ENCODE measurements around the gene FANCI. TPM values are rescaled to one million over a fixed set of nuclear protein-coding genes. Genes with fewer than 3 reads are reported as not detected.

FANCI gene
- total RNA-seq, 3 donors from 2014 or later: 7.6 to 9.9 (median 7.9) TPM

DNA sequence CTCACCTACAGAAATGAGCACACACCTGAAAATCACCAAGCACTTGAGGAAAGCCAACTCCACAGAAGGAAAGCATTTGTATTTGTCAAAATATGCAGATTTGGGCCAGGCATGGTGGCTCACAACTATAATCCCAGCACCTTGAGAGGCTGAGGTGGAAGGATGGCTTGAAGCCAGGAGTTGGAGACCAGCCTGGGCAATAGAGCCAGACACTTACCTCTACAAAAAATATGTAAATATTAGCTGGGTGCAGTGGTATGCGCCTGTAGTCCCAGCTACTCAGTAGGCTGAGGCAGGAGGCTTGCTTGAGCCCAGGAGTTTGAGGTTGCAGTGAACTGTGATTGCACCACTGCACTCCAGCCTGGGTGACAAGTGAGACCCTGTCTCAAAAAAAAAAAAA, 34.7 kb upstream of the FANCI start:
- intact Hi-C loops (cut with DNase I; ENCODE audit: low total_unique reads): no loop called here
- Histone ChIP-seq H3K27ac (no peak overlapping the region), H3K4me1 (no peaks in the 10 kb centered on the region), H3K36me3 (no peaks in the 10 kb centered on the region), H3K27me3 (no peaks in the 10 kb centered on the region), H3K9me3 (no peaks in the 10 kb centered on the region), H3K4me3 (no peak overlapping the region)
- DNase-seq (ENCODE audit: low spot score in 2 of 2): no peak
- no peak for TF ChIP-seq POLR2AphosphoS5 (IDR thresholded peaks at IDR 0.05)
- no peak for TF ChIP-seq CTCF (IDR thresholded peaks at IDR 0.05)
- no peak for TF ChIP-seq POLR2A (IDR thresholded peaks at IDR 0.05)

DNA sequence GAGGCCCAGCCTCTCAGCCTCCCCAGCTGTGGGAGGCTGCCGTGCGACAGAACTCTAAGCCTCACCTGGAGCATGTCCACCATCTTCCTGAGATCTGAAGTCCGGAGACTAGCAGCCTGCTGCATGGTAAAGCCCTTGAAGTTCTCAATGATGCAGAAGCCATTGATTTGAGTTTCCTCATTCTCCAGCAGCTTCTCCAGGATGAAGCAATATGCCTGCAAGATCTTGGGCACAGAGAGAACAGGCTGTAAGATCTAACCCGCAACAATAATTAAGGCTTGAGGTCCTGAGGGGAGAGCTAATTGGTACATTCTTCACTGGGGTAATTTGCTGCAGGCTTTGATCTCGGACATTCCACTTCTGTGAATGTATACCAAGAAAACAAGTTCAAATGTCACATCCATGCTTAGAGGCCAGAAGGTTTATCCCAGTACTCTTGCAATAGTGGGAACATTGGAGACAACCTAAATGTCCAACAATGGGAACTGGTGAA, 32.1 kb upstream of the FANCI start:
- intact Hi-C loops (cut with DNase I; ENCODE audit: low total_unique reads): no loop called here
- no peak overlapping the region for H3K4me3 ChIP-seq
- no peak for DNase-seq (ENCODE audit: low spot score in 2 of 2)
- H3K27ac ChIP-seq: no peak overlapping the region
- H3K27me3 ChIP-seq: no peaks in the 10 kb centered on the region
- H3K4me1 ChIP-seq: no peaks in the 10 kb centered on the region
- no peaks in the 10 kb centered on the region for H3K36me3 ChIP-seq
- no peak for TF ChIP-seq CTCF (IDR thresholded peaks at IDR 0.05)
- H3K9me3 ChIP-seq: no peaks in the 10 kb centered on the region

- Histone ChIP-seq H3K27ac (no peak overlapping the region), H3K4me3 (no peak overlapping the region), H3K4me1 (no peaks in the 10 kb centered on the region), H3K27me3 (no peaks in the 10 kb centered on the region), H3K36me3 (no peaks in the 10 kb centered on the region), H3K9me3 (no peaks in the 10 kb centered on the region)
- intact Hi-C loops (cut with DNase I; ENCODE audit: low total_unique reads): no loop called here
- DNase-seq (ENCODE audit: low spot score in 2 of 2): no peak
- TF ChIP-seq CTCF (IDR thresholded peaks at IDR 0.05): no peak
- TF ChIP-seq POLR2AphosphoS5 (IDR thresholded peaks at IDR 0.05): no peak
Measured at GRCh38 chr15:89215627-89216026, 28.2 kb upstream of the FANCI start.

DNA sequence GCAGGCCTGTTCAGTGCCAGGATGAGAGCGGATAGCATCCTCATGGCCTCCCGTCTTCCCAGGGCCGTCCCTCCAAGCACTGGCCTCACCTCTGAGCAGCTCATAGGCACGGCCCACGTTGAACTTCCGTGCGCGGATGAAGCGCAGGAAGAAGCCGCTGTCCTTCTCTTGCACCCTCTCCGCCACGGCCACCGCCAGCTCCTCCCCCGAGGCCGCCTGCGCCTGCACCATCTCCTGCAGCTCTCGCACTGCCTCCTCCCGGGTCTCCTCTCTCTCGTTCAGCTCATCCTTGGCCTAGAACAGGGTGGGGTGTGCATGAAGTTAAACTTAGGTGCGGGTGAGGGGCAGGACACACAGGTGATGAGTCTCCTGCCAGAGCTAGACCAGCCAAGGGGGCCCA, 26.7 kb upstream of the FANCI start:
- no peaks in the 10 kb centered on the region for H3K4me1 ChIP-seq
- DNase-seq (ENCODE audit: low spot score in 2 of 2): no peak
- intact Hi-C loops (cut with DNase I; ENCODE audit: low total_unique reads): no loop called here
- no peaks in the 10 kb centered on the region for H3K9me3 ChIP-seq
- no peak for TF ChIP-seq POLR2AphosphoS5 (IDR thresholded peaks at IDR 0.05)
- no peak for TF ChIP-seq CTCF (IDR thresholded peaks at IDR 0.05)
- TF ChIP-seq POLR2A (IDR thresholded peaks at IDR 0.05): no peak
- no peaks in the 10 kb centered on the region for H3K36me3 ChIP-seq
- H3K4me3 ChIP-seq: no peak overlapping the region
- no peak overlapping the region for H3K27ac ChIP-seq
- H3K27me3 ChIP-seq: no peaks in the 10 kb centered on the region

GRCh38 chr15:89217686-89218376, 25.9 kb upstream of the FANCI start:
- TF ChIP-seq POLR2A (IDR thresholded peaks at IDR 0.05) (no peak), POLR2AphosphoS5 (IDR thresholded peaks at IDR 0.05) (no peak), CTCF (IDR thresholded peaks at IDR 0.05) (no peak)
- Histone ChIP-seq H3K4me1 (no peaks in the 10 kb centered on the region), H3K27me3 (no peaks in the 10 kb centered on the region), H3K36me3 (no peaks in the 10 kb centered on the region), H3K4me3 (no peak overlapping the region), H3K9me3 (no peaks in the 10 kb centered on the region), H3K27ac (no peak overlapping the region)
- intact Hi-C loops (cut with DNase I; ENCODE audit: low total_unique reads): no loop called here
- DNase-seq (ENCODE audit: low spot score in 2 of 2): no peak
